HG03520 (cell line): Measurements from ENCODE around the gene VAV3.

Experiments used
- ATAC-seq: cut with Tn5 transposase; IDR thresholded peaks from one replicate; pipeline ENCODE4 v1.9.1; 2021; ENCODE audit warnings: mild to moderate bottlenecking, moderate library complexity; ENCODE audit not compliant: unreplicated experiment

The VAV3 gene

DNA sequence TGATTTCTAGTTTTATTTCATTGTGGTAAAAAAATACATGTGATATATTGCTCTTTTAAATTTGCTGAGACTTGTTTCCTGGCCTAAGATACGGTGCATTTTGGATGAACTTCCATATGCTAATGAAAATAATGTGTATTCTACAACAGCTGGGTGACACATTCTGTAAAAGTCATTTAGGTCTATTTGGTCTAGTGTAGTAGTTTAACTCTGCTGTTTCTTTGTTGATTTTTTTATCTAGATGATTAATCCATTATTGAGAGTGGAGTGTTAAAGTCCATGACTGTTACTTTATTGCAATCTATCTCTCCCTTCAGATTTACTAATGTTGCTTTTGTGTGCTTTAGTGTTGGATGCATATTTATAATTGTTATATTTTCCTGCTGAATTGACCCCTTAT lies 161.4 kb downstream of the VAV3 start:
- ATAC-seq, result no peak

DNA sequence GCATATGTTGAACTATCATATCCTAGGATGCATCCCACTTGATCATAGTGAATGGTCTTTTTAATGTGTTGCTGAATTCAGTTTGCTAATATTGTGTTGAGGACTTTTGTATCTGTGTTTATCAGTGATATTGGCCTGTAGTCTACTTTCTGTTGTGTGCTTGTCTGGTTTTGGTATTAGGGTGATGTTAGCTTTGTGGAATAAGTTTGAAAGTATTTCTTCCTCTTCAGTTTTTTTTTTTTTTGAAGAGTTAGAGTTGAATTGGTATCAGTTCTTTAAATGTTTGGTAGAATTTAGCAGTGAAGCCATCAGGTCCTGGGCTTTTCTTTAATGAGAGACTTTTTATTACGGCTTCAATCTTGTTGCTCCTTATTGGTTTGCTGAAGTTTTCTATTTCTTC lies 162.3 kb downstream of the VAV3 start:
- ATAC-seq, result no peak

DNA sequence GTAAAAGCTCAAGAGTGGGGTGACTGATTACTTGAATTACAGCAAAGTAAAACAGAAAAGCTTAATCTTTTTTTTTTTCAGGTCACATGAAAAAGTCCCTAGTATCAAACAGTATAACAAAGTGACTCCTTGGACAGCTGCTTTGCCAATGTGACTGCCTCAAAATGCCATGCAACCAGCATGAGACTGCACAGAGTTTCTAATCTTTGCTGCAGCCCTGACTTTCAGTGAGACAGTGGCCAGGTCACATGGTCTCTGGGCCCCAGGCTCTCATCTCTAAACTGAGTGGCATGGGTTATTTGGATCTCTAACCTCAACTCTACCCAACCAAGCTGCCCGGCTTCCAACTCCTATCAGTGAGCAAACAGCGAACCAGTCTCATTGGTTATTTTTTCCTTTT lies 169.0 kb downstream of the VAV3 start:
- ATAC-seq, result no peak

DNA sequence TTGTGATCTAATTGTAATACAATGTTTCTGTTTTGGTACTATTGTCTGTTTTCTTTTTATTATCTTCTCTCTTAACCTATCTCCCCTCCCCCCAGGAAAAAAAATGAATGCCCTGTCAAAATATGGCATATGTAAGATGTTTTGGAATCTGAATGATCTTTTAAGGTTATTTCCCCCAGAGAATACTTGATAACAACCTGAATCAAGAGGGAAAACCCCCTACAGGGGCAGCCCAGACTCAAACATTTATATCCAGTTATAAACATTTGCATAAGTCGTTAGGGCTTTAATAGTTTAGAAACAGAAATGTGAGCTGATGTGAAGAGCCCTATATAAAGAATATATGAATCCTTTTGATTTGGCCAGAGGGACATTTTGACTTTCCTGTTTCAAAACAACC lies 169.5 kb downstream of the VAV3 start:
- no peak for ATAC-seq

DNA sequence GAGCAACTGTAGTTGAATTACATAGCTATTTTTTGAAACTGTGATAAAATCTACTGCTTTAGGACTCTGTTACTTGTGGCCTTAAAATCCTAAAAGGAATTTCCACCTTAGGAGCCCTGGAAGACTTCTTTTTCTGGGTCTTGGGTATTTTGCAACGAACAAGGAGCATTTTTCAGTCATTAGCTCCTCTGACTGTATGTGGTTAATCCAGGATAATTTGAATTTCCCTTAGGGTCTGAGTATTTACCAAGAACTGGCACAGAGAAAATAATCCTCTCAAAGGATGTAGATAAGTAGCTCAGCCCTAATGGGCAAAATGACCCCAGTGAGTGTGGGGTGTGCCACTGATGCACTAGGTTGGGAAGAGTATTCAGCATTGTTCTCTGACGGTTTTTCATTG lies 170.4 kb downstream of the VAV3 start:
- no peak for ATAC-seq

DNA sequence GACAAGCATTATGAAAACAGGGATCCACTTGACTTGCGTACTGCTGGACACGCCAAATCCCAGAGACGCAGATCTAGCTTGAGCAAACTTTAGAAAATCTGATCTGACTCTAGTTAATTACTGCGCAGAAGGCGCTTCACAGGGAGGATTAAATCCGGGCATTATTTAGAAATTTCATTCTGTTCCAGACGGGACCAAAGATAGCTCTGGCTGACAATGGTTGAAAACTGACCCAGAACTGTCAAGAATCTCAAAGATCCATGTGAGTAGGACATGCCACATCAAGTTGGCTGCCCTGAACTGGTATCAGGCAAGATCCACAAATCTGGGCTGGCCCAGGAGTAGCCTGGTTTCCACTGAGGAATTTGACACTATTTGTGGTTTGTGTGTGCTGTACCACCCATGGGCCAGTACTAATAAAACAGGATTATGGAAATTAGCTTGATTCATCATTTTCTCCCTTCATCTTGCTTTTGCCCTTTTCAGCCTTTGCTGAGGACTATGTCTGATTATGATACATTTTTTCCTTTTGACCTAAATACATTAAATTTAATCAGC lies 171.0 kb downstream of the VAV3 start:
- ATAC-seq, result no peak

DNA sequence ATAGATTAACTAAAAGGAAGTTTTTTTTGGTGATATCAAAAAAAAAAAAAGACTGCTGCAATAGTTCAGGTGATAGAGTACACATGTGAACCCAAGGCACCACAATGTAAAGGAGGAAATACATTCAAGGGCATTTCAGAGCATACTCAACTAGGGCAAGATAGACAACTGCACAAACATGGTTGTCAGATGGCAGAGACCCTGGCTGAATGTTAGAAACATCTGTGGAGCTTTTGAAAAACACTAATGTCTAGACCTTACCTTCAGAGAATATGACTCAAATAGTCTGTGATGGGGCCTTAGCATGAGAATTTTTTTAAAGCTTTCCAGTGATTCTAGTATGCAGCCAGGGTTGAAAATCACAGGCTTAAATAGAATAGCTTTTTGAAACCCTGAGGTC lies 173.6 kb downstream of the VAV3 start:
- no peak for ATAC-seq

DNA sequence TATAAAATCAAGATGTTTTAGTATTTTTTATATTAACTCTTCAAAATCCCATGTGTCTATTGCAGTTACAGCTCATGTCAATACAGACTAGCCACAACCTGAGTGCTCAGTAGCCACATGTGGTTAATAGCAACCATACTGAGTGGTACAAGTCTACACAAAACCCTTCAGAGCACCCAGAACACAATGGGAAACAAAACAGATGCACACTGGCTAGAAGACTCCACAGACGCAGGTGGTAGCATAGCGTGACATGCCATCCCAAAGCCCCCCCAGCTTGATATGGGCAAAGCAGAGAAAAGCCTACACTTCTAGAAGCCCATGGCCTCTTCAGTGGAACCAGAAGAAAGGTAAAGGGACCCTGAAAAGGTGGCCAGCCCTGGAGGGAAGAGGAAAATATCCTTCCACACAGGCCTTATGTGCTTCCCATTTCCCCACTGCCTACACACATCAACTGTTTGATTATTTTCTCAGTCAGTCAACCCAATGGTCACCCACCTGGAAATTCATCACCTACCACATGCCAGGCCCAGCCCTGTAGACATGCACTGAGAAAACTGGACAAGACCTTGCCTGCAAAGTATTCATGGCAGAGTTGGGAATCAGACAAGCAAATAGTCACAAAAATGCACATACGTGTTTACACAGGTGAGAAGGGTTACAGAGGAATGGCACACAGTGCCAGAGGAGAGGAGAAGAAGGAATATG lies 175.0 kb downstream of the VAV3 start:
- no peak for ATAC-seq

DNA sequence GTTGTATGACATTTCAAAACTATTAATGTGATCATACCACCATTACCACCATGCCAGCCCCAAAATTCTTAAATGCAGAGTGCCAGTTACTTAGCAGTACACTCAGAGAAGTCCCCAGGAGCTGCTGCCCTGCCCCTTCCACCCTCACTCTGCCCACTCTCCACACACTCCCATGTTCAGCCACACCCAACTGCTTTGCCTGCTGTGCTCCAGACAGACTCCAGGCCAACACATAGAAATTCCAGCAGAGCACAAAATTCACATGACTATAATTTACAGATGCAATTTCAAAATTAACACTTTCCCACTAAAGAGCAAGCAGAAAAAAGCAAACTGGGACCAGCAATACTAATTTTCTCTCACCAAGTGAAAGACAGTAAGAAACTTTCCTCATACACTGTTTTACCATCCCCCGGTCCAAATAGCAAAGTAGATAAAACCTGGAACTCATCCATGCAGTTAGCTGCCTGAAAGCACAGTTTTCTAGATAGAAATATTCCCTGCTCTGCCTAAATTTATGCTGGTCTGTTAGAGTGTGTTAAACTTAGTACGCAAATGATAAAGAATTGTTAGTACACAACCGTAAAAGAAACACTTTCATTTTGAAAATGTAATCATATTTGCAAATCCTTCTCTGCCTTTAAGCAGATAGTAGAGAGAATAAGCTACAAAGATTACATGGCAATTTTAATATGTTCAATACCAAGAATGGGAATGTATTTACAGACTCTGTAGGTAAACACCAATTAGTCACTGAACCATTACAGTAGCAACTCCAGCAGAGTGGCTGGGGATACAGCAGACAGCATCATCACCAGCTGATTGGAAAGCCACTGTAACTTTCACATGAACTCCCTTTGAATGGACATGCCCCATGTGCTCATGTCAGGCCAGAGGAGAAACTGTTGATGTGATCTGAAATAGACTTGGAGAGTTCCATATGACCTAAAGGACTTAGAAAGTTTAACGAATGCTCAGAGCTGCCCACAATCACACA lies 176.5 kb downstream of the VAV3 start:
- ATAC-seq, result no peak

DNA sequence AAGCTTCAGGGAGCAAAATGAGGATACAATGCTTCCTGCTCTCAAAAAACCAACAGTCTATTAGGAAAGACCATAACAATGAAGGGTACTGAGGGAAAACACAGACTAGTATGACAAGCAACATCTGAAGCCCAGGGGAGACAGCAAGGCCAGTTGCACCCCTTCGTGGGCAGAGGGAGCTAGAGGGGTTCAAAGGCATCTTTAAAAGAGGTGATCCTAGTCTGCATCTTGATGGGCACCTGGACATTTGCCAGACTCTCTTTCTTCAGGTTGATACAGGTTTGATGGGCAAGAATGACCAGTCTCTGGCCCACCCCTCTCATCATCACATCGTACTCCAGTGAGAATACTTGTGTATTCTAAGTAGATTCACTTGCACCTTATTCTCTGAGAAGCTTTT lies 177.7 kb downstream of the VAV3 start:
- ATAC-seq, result no peak

DNA sequence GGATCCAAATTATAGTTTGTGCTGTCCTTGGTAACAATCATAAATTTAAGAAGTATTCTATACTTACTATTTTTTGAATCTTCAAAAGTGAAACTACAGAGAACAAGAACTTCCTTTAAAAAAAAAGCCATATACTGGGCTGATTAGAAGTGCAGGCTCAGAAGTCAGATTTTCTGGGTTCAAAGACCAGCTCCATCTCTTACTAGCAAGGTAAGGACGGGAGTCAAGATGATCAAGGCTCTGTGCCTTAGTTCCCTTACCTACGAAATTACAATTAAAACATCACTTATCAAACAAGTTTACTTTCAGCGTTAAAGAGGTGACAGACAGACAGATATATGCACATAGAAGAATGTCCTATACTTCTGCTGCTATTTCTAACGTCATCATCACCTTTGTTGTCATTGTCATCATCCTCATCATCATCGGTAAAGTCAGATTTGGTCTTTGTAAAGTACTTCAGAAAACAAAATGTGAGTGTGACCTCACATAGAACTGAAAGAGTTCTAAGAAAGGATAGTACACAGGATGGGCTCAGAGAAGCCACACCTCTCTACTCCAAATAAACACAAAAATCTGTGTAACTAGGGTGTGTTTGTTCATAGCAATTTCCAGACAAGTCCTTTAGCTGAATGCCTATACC lies 178.7 kb downstream of the VAV3 start:
- no peak for ATAC-seq

DNA sequence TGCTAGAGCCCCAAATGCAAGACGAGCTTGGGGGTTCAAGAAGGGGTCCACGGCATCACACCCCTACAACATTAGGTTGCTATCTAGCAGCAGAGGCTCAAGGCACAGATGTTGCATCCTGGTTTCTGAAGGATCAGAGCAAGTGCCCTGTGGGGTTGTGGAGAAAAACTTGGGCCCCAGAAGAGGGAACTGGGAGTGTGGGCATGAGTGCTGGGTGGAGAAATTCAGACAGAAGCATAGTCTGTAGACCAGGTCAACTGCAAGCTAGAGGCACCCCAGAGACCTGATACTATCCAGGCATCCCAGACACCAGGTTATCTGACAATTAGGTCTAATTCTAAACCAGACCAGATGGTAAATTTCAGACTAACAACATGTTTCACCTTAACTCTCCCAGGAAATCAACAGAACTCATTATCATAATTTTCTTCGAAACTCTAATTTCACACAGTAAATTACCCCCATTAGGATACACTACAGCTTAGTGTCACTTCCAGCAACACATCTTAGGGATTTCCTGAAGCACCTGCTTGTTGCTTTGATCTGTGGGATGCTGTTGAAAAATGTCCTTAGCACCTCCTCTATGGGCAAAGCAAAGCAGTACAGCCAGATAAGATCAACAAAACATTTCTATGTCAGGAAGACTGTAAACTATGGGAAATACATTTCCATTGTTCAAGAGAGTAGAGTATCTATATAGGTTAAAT lies 179.3 kb downstream of the VAV3 start:
- no peak for ATAC-seq

DNA sequence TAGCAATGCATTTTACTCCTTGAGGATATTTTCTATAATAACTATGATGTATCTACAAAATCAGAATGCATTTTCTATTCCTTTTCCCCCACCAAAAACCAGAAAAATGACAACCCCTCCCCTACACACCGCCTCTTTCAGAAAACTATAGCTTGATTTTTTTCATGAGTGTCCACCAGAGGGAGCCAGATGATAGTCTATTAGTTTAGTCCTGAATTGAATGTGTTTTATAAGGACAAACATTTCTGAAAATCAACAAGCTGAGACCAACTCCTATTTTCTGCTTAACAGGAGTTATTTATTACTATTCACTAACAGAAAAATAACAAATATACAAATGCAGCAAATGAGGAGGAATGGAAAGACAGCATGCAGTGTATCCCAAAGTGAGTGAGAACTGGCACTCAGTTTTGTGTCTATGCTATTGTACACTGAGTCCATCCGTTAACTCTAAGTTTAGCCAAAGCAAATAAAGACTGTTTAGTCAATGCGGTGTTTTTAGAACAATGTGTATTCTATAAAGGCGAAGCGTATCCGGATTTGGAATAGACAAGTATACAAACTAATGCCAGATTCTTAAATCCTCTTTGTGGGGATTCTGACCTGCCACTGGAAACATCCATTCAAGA lies 182.6 kb downstream of the VAV3 start:
- no peak for ATAC-seq

DNA sequence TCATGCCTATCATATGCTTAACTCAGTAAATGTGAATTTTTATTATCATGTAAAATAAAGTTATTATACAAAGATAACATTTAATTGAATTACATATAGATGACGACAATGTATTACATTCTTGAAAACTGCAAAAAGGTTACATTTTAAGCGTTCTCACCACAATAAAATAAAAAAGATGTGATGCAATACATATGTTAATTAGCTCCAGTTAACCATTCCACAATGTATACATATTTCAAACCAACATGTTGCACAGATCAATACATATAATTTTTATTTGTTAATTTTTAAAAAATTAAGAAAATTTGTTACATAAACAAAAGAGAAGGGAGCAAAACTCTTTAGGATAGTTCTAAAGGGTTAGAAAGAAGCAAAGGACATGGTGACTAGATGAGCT lies 183.7 kb downstream of the VAV3 start:
- no peak for ATAC-seq

DNA sequence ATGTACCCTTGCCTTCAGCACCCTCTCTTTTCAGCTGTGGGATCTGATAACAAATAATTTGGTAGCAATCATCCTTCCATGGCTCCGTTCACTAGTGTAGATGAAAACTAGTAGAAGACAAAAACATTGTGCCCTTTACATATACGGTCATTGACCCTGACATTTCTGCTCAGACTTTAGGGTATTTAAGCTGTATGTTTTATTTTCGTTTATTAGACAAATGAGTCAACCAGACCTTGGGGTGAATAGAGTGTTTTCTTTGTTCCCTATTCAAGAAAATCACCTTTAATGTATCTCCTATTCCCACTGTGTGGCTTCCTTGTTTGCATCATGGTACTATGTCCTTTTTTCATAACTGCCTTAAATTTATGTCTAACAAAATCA lies 187.3 kb downstream of the VAV3 start:
- peak; percentile 23 for ATAC-seq

DNA sequence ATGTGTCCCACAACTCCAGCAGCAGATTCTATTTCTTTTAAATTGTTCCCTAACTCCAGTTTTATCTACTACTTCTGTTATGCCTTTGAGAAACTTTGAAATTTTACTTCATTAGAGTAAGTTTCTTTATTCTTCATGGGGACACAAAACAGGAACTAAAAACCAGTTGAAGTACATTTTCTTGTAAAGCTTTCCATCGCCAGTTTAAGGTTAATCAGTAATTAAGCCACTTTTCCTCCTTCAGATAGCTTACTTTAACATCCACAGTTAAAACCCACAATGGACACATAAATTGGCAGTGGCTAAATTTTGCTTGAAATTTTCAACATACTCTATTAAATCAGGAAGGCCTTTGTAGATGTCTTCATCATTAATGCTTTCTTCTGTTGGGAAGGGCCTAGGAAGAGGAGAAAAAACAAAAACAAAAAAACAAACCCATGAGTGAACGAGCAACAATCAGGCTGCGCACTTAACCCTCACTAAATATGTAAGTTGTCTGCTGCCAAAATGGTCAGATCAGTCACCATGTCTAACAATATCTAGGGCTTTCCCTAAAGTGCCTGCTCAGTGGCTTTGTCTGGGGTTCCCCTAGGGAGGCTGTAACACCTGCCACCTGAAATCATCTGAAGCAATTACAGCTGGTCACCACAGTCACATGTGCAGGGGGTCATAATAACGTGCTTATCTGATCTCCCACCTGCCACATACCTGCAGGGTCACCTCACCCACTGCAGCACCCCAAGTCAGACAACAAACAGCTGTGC lies 187.9 kb downstream of the VAV3 start:
- ATAC-seq, result peak; percentile 90

DNA sequence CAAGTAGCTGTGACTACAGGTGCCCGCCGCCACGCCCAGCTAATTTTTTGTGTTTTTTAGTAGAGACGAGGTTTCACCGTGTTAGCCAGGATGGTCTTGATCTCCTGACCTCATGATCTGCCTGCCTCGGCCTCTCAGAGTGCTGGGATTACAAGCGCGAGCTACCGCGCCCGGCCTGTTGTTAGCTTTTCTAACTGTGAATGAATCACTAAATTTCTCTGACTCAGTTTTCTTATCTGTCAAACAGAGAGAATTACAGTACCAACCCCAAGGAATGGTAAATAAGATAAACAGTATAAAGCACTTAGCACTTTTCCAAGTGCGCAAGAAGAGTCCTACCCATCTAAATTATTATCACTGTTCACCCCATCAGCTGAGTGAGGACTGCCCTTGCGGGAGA lies 193.6 kb downstream of the VAV3 start:
- no peak for ATAC-seq

DNA sequence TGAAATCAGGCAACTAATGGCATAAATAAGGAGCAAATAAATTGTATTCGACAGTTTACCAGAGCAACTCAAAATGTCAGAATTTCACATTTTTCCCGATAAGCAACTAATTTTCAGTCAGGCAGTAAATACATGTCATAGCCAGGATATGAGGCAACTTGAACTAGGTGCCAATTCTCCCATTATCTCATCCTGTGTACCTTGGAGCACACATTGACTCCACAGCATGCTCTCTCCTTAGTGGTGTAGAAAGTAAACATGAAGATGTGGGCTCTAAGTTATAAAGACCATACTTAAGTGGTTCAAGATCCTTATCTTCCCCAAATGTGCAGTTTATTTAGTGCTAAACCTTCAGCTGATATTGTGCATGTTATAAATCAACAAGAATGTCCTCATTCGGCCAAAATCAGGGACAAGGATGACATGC lies 197.8 kb downstream of the VAV3 start:
- ATAC-seq, result no peak

DNA sequence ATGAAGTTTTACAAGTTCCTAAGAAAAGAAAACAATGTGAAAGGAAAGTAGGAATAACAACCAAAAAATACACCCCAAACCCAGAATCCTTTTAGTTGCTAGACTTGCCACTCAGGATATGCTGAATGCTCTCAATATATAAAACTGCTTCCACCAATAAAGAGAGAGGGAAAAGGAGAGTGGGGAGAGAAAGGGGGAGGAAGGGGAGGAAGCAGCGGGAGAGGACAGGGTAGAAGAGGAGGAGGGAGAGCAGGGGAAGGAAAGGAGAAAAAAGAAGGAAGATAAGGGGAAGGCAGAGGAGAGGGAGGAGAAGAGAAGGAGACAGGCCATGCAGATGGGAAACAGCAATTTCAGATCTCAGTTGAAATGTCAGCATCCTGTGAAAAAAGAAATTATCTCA lies 198.4 kb downstream of the VAV3 start:
- no peak for ATAC-seq
